ENCODE measurements around the gene YES1. TPM values are rescaled to one million over a fixed set of nuclear protein-coding genes. Genes with fewer than 3 reads are reported as not detected.

Gene YES1
- total RNA-seq, 1 donor from 2014 or later: 12.8 TPM

- intact Hi-C loops (cut with micrococcal nuclease): no loop called here
Observed at GRCh38 chr18:692824-693223, 119.2 kb downstream of the YES1 start.

GRCh38 chr18:688323-688722 lies 123.7 kb downstream of the YES1 start:
- intact Hi-C loops (cut with micrococcal nuclease): no loop called here

GRCh38 chr18:686339-687111 lies 125.5 kb downstream of the YES1 start:
- intact Hi-C loops (cut with micrococcal nuclease): no loop called here

- intact Hi-C loops (cut with micrococcal nuclease): no loop called here
Observed at GRCh38 chr18:685438-685837, 126.6 kb downstream of the YES1 start.

GRCh38 chr18:683531-683930 lies 128.5 kb downstream of the YES1 start:
- intact Hi-C loops (cut with micrococcal nuclease): no loop called here

GRCh38 chr18:682833-683232 lies 129.2 kb downstream of the YES1 start:
- intact Hi-C loops (cut with micrococcal nuclease): loop anchor here (1.0 kb wide), 7 partner anchors 25 to 156 kb away; partner anchors contain the start of gene CLUL1

GRCh38 chr18:682416-682815 lies 129.6 kb downstream of the YES1 start:
- intact Hi-C loops (cut with micrococcal nuclease): loop anchor here (1.0 kb wide), 7 partner anchors 24 to 157 kb away; partner anchors contain the start of gene CLUL1

GRCh38 chr18:681985-682384 lies 130.1 kb downstream of the YES1 start:
- intact Hi-C loops (cut with micrococcal nuclease): loop anchor here (1.0 kb wide), 7 partner anchors 24 to 157 kb away; partner anchors contain the start of gene CLUL1

GRCh38 chr18:680392-680791 lies 131.7 kb downstream of the YES1 start:
- intact Hi-C loops (cut with micrococcal nuclease): no loop called here

GRCh38 chr18:679516-679915 lies 132.5 kb downstream of the YES1 start:
- intact Hi-C loops (cut with micrococcal nuclease): no loop called here

GRCh38 chr18:678482-679182 lies 133.4 kb downstream of the YES1 start:
- intact Hi-C loops (cut with micrococcal nuclease): no loop called here

GRCh38 chr18:677951-678381 lies 134.1 kb downstream of the YES1 start:
- intact Hi-C loops (cut with micrococcal nuclease): no loop called here

- intact Hi-C loops (cut with micrococcal nuclease): no loop called here
Observed at GRCh38 chr18:677145-677544, 134.9 kb downstream of the YES1 start.

GRCh38 chr18:676736-677135 lies 135.3 kb downstream of the YES1 start:
- intact Hi-C loops (cut with micrococcal nuclease): no loop called here

- intact Hi-C loops (cut with micrococcal nuclease): no loop called here
Observed at GRCh38 chr18:676069-676468, 136.0 kb downstream of the YES1 start.

GRCh38 chr18:675307-675706 lies 136.7 kb downstream of the YES1 start:
- intact Hi-C loops (cut with micrococcal nuclease): no loop called here

- intact Hi-C loops (cut with micrococcal nuclease): no loop called here
Observed at GRCh38 chr18:673769-674168, 138.3 kb downstream of the YES1 start.

- intact Hi-C loops (cut with micrococcal nuclease): no loop called here
Observed at GRCh38 chr18:673317-673716, 138.7 kb downstream of the YES1 start.

Measured in T-helper 1 cell treated with Interleukin-12 subunit alpha and Interleukin-12 subunit beta and Interleukin-4 antibody, amounts not matched to agents 30 ng/mL and 1 ng/mL, for 36 hours (primary cell).